ENCODE results near the gene CUL1.

DNA sequence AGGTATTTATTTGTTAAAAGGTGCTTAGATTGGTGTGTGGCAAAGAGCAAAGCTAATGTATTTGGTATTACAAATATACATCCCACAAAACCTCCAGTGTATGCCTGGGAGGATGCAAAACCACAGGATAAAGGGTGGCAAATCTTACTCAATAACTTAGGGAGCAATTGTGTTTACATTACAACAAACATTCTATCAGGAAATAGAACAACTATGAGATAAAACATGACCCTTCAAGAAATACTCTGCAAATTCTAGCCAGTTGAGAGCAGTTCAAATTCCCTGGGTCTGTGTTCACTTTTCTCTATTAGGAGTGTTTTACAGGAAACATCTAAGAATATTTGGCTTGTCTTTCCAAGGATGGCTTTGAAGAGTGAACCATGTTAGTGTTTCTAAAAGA lies 64.9 kb downstream of the CUL1 start:
- no peak for TF ChIP-seq TARDBP (IDR thresholded peaks at IDR 0.05)
- no peak for TF ChIP-seq ELF4 (IDR thresholded peaks at IDR 0.05)
- no peak for TF ChIP-seq NFRKB (IDR thresholded peaks at IDR 0.05)
- TF ChIP-seq FOXA1 (IDR thresholded peaks at IDR 0.05): no peak
- TF ChIP-seq CTBP1 (IDR thresholded peaks at IDR 0.05; ENCODE audit: borderline replicate concordance): no peak
- TF ChIP-seq, protein P1, sequence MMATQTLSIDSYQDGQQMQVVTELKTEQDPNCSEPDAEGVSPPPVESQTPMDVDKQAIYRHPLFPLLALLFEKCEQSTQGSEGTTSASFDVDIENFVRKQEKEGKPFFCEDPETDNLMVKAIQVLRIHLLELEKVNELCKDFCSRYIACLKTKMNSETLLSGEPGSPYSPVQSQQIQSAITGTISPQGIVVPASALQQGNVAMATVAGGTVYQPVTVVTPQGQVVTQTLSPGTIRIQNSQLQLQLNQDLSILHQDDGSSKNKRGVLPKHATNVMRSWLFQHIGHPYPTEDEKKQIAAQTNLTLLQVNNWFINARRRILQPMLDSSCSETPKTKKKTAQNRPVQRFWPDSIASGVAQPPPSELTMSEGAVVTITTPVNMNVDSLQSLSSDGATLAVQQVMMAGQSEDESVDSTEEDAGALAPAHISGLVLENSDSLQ (IDR thresholded peaks at IDR 0.05): no peak
- TF ChIP-seq FOXM1 (IDR thresholded peaks at IDR 0.05; ENCODE audit: borderline replicate concordance): no peak
- no peak for TF ChIP-seq SP1 (IDR thresholded peaks at IDR 0.05)
- TF ChIP-seq SUZ12 (IDR thresholded peaks at IDR 0.05): no peak
- TF ChIP-seq BHLHE40 (IDR thresholded peaks at IDR 0.05; ENCODE audit: borderline replicate concordance): no peak
- no peak for TF ChIP-seq HDGF (IDR thresholded peaks at IDR 0.05; ENCODE audit: borderline replicate concordance)
- no peak for TF ChIP-seq ARNT (IDR thresholded peaks at IDR 0.05)
- no peak for TF ChIP-seq FOXK2 (IDR thresholded peaks at IDR 0.05)
- no peak for TF ChIP-seq L3MBTL2 (conservative IDR thresholded peaks at IDR 0.05)

All from HEK293T (cell line).